Jurkat, Clone E6-1 (cell line): ENCODE measurements around the gene MYO1A.
"Not testable (repeated sequence)": the region's sequence is repeated elsewhere in the genome, so short reads cannot be mapped to it uniquely, and the experiment has no call there.

ENCODE experiments used
- DNase-seq: peaks from one replicate; pipeline ENCODE4 v3.0.0-alpha.2; 2011; ENCODE audit warnings: low read depth, low spot score
- H3K4me3 ChIP-seq: 2 replicates; pipeline ENCODE4 v1.5.1; 2011; ENCODE audit warnings: mild to moderate bottlenecking, low read length, control low read depth, moderate library complexity

The MYO1A gene

GRCh38 chr12:57027805-57028153 is 22.1 kb downstream of the MYO1A start:
- H3K4me3 ChIP-seq: no peak overlapping the region
- DNase-seq: peak; percentile 57

GRCh38 chr12:57027011-57027804 is 22.7 kb downstream of the MYO1A start:
- peak; percentile 27 for DNase-seq
- H3K4me3 ChIP-seq: no peak overlapping the region

DNA sequence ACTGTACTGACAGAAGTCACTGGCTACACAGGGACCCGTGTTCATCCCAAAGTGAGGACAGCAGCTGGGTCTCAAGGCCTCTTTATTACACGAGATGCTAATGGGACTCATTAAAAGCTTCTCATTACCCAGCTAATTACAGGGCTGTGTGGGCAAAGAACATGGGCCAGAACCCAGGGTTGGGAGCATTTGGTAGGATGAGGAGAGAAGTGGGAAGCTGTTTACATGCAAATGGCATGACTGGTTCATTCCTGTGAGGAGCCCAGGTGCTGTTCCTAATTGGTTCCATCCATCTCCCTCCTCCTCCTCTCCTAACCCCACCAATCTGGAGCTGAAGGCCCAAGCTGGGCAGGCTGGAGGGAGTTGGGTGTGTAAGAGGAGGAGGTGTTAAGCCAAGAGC is 24.7 kb downstream of the MYO1A start:
- DNase-seq: no peak
- no peak overlapping the region for H3K4me3 ChIP-seq

GRCh38 chr12:57022324-57022723 is 27.6 kb downstream of the MYO1A start:
- DNase-seq, H3K4me3 ChIP-seq: not testable (repeated sequence)

DNA sequence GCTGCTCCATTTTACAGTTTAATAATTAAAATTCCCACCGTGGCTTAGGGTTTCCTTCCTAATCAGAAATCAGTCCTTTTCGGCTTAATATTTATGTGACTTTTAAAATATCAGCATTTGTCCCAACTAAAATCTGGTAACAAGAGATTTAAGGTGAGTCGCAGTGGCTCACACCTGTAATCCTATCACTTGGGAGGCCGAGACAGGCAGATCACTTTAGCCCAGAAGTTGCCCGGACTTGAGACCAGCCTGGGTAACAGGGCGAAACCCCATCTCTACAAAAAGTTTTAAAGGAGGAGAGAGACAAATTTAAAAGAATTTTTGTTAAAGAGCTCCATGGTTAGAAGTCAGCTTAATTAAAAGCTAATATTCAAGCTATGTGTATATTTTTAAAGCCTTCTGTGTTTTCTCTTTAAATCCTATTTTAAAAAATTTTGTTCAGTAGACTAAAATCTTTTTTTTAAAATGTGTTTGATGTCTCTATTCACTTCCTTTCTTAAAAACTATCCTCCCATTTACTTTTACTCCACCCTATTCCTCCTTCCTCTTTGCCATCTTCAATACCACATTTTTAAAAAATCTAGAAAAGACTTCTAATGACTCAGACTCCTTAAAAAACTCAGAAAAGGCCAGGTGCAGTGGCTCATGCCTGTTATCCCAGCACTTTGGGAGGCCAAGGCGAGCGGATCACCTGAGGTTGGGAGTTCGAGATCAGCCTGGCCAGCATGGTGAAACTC is 29.8 kb downstream of the MYO1A start:
- no peak overlapping the region for H3K4me3 ChIP-seq
- DNase-seq: no peak

- no peak overlapping the region for H3K4me3 ChIP-seq
- DNase-seq: no peak
Observed at GRCh38 chr12:57018906-57019305, 31.0 kb downstream of the MYO1A start.

- not testable (repeated sequence) for H3K4me3 ChIP-seq, DNase-seq
Observed at GRCh38 chr12:57018353-57018752, 31.6 kb downstream of the MYO1A start.

GRCh38 chr12:57016348-57016747 is 33.6 kb downstream of the MYO1A start, which contains the start of gene TAC3:
TSS of gene TAC3 (minus strand) at chr12:57016529. CDS start at chr12:57015797, 732 bp downstream.
- H3K4me3 ChIP-seq: no peak within 1 kb of the TSS
- DNase-seq: no peak

- DNase-seq: no peak
- H3K4me3 ChIP-seq: no peak overlapping the region
Observed at GRCh38 chr12:57012600-57013465, 37.1 kb downstream of the MYO1A start.

GRCh38 chr12:57011438-57012424 is 38.2 kb downstream of the MYO1A start:
- peak; percentile 45 for DNase-seq
- H3K4me3 ChIP-seq: no peak overlapping the region

GRCh38 chr12:57010627-57011247 is 39.2 kb downstream of the MYO1A start:
- H3K4me3 ChIP-seq: no peak overlapping the region
- DNase-seq: no peak

- H3K4me3 ChIP-seq: no peak overlapping the region
- no peak for DNase-seq
Observed at GRCh38 chr12:57009949-57010626, 39.8 kb downstream of the MYO1A start.

GRCh38 chr12:57008178-57008577 is 41.8 kb downstream of the MYO1A start:
- peak; percentile 85 for DNase-seq
- H3K4me3 ChIP-seq: no peak overlapping the region

DNA sequence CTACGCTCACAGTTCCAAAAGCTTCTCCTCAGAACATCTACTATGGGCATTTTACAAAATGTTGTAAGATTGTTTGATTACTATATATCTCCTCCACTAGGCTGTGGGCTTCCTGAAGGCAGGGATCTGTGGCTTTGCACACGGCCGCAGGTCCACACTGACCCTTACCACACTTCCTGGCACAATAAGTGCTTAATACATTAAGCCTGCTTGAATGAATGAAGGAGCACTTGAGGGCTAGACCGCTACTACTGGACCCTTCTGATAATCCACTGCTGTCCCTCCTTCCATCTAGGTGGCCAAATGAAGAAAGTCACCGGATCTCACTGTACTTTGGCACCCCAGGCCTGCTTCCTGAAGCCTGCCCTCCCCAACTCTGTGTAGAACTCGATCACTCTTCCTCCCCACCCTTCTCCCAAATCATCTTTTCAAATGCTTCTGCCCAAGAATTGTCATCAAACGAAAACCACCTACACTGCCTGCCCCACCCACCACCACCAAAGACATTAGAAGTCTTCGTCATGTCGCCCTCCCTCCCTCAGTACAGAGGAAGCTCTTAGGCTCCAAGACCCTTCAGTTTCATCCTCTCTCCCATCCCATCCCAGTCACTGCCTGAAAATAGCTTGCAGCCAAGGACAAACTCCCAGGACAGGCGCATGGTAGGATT is 43.0 kb downstream of the MYO1A start:
- no peak for DNase-seq
- H3K4me3 ChIP-seq: peak overlapping the region; percentile 41

DNA sequence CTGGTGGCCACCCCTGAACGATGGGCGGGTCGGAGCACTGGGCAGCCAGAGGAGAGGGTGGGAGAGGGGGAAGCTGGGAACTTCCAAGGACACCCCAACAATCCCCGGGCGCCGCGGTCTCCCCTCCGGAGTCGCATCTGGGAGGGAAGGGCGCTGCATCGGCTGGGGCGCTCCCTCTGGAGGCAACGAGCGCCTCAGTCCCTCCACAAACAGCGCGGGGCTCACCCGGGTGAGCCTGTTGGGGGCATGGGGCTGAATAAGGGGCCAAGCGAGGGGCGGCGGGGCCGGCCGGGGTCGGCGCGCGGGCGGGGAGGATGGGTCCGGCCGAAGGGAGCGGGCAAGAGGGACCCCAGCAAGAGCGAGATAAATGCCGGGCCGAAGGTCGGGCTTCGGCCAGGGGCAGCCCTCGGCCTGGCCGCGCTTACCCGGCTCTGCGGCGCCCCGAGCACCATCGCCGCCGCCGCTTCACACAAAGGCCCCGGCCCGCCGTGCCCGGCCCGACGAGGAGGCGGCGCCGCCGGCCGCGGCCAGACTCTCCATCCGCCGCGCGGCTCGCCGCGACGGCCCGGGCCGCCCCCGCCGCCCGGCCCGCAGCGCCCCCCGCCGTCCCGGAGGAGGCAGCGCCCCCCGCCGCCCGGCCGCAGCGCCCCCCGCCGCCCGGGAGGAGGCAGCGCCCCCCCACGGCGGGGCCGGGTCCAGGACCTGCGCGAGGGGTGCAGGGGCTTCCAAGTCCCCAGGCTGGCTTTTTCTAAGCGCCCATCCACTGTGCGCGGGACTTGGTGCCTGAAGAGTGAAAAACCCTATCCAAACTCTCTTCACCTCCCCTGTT is 43.7 kb downstream of the MYO1A start, which contains the start of gene ZBTB39:
Gene ZBTB39, minus strand, starts transcription at position 567 of the 829 bp plus-strand sequence. CDS start 1,629 bp downstream, outside the sequence.
- DNase-seq: peak; percentile 32
- peak within 1 kb of the TSS; percentile 81 for H3K4me3 ChIP-seq

DNA sequence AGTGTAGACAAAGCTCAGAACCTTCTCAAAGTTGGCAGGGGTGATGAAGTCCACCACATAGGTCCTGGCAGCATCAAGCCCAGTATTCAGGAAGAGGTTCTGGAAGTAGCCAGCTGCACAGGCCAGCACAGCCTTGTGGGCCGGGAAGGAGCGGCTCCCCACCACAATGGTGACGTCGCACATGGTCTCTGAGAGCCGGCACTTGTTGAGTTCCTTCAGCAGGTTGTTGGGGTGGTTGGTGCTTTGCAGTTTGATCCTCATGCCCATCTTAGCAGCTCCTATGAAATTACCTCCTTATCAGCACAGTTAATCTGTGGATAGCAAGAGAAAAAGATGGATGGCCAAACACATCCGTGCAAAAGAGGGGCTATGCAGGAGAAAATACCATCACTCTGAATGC is 45.3 kb downstream of the MYO1A start:
- no peak overlapping the region; the same call in 1 of the 2 replicates for H3K4me3 ChIP-seq
- DNase-seq: no peak
